HT-29 (cell line): Measurements from ENCODE around the gene PROM2. TPM values are rescaled to one million over a fixed set of nuclear protein-coding genes. Genes with fewer than 3 reads are reported as not detected.

Experiments used
- DNase-seq: peaks from one replicate; pipeline ENCODE4 v3.0.0-alpha.2; 2015; ENCODE audit warnings: low spot score
- total RNA-seq: library from RNA; depleted of rRNA; stranded (reverse); fragments of >200 nt; shearing (Covaris generic); gene quantifications from 2 replicates; pipeline ENCODE4 v1.2.3, GENCODE V29; 2014

PROM2 gene
- total RNA-seq, 1 experiment from 2014 or later = 72.2 TPM

- DNase-seq = no peak
Observed at GRCh38 chr2:95319481-95320343, 45.5 kb downstream of the PROM2 start.

GRCh38 chr2:95320344-95320712 is 46.1 kb downstream of the PROM2 start:
- DNase-seq = no peak

- no peak for DNase-seq
Observed at GRCh38 chr2:95320986-95321767, 46.9 kb downstream of the PROM2 start.

- DNase-seq = peak; percentile 53
Observed at GRCh38 chr2:95323347-95324155, 49.3 kb downstream of the PROM2 start.

GRCh38 chr2:95325026-95325425 is 50.8 kb downstream of the PROM2 start:
- no peak for DNase-seq

- no peak for DNase-seq
Observed at GRCh38 chr2:95325590-95326432, 51.6 kb downstream of the PROM2 start.

GRCh38 chr2:95326433-95327140 is 52.3 kb downstream of the PROM2 start:
- no peak for DNase-seq

GRCh38 chr2:95327861-95328260 is 53.6 kb downstream of the PROM2 start:
- no peak for DNase-seq

- no peak for DNase-seq
Observed at GRCh38 chr2:95328358-95329125, 54.3 kb downstream of the PROM2 start.

- no peak for DNase-seq
Observed at GRCh38 chr2:95329401-95329800, 55.2 kb downstream of the PROM2 start.

GRCh38 chr2:95329891-95330793 is 55.9 kb downstream of the PROM2 start:
- peak; percentile 15 for DNase-seq

- DNase-seq = no peak
Observed at GRCh38 chr2:95330794-95331338, 56.6 kb downstream of the PROM2 start.

GRCh38 chr2:95331606-95332005 is 57.4 kb downstream of the PROM2 start:
- no peak for DNase-seq

- no peak for DNase-seq
Observed at GRCh38 chr2:95332036-95332435, 57.8 kb downstream of the PROM2 start.

GRCh38 chr2:95333056-95333455 is 58.8 kb downstream of the PROM2 start:
- DNase-seq = no peak

- peak; percentile 50 for DNase-seq
Observed at GRCh38 chr2:95333888-95334338, 59.7 kb downstream of the PROM2 start.

- DNase-seq = no peak
Observed at GRCh38 chr2:95334916-95335641, 60.8 kb downstream of the PROM2 start.
